Ishikawa (cell line): ENCODE results near the gene EIF1AD.

ENCODE experiments used
- CEBPB ChIP-seq: IDR thresholded peaks from 2 replicates; pipeline ENCODE4 v1.6.1; 2012
- CREB1 ChIP-seq: IDR thresholded peaks from 2 replicates; pipeline ENCODE4 v1.6.1; 2012; ENCODE audit warnings: low read depth
- EGR1 ChIP-seq: IDR thresholded peaks from 2 replicates; pipeline ENCODE4 v1.6.1; 2012
- EP300 ChIP-seq: IDR thresholded peaks from 2 replicates; pipeline ENCODE4 v1.6.1; 2012; ENCODE audit warnings: borderline replicate concordance
- FOXM1 ChIP-seq: IDR thresholded peaks from 2 replicates; pipeline ENCODE4 v1.6.1; 2012; ENCODE audit warnings: low read depth, borderline replicate concordance
- MAX ChIP-seq: IDR thresholded peaks from 2 replicates; pipeline ENCODE4 v1.6.1; 2012
- NFIC ChIP-seq: IDR thresholded peaks from 2 replicates; pipeline ENCODE4 v1.6.1; 2012
- RAD21 ChIP-seq: IDR thresholded peaks from 2 replicates; pipeline ENCODE4 v1.6.1; 2012; ENCODE audit warnings: low read depth
- REST ChIP-seq: IDR thresholded peaks from 2 replicates; pipeline ENCODE4 v1.6.1; 2012; ENCODE audit warnings: low read depth, mild to moderate bottlenecking
- TAF1 ChIP-seq: IDR thresholded peaks from 2 replicates; pipeline ENCODE4 v1.6.1; 2012; ENCODE audit warnings: low read depth, mild to moderate bottlenecking
- TCF12 ChIP-seq: IDR thresholded peaks from 2 replicates; pipeline ENCODE4 v1.6.1; 2012; ENCODE audit warnings: low read depth
- TEAD4 ChIP-seq: IDR thresholded peaks from 2 replicates; pipeline ENCODE4 v1.6.1; 2012
- USF1 ChIP-seq: IDR thresholded peaks from 2 replicates; pipeline ENCODE4 v1.6.1; 2012
- YY1 ChIP-seq: IDR thresholded peaks from 2 replicates; pipeline ENCODE4 v1.6.1; 2012; ENCODE audit warnings: low read depth
- ZBTB7A ChIP-seq: IDR thresholded peaks from 2 replicates; pipeline ENCODE4 v1.6.1; 2012; ENCODE audit warnings: low read depth

Gene EIF1AD

DNA sequence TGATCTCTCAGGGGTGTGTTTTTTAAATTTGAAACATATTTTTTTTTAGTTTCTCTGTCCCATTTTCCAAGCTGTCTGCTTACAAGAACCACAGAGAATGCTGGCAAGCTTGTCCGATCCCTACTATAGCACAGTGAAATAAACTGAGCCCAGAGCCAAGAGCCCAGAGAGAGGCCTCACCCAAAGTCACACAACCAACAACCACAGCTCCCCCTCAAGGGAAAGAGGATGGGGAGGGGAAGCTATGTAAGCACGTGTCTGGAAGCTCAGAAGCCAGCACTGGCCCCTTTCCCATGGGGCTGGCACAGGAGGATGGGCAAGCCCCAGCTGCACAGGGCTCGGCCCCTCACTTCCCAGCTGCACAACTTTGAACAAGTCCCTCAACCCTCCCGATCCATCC, 43.7 kb downstream of the EIF1AD start:
- TF ChIP-seq CREB1 (no peak), YY1 (no peak), RAD21 (no peak), TCF12 (no peak), REST (no peak)

DNA sequence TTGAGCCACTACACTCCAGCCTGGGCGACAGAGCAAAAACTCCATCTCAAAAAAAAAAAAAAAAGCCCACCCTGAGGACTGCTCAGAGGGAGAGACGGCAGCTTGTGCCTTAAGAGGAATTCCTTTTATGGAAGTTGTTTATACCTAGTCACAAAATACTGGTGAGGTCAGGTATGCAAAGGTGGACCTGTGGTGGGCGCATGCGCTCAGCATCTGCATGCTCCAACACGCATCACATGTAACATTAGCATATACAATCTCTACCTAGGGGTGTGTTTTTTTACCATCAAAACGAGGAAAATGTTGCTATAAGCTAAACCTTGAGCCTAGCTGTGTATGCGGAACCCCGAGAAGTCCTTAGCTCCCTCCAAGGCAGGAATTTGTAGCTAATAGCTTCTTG, 47.2 kb downstream of the EIF1AD start:
- TF ChIP-seq TAF1 = no peak
- no peak for TF ChIP-seq FOXM1
- TF ChIP-seq ZBTB7A = no peak
- no peak for TF ChIP-seq CREB1
- no peak for TF ChIP-seq EGR1
- no peak for TF ChIP-seq TEAD4
- no peak for TF ChIP-seq RAD21
- TF ChIP-seq TCF12 = no peak
- TF ChIP-seq EP300 = no peak
- no peak for TF ChIP-seq NFIC
- TF ChIP-seq REST = no peak
- no peak for TF ChIP-seq CEBPB
- TF ChIP-seq USF1 = no peak
- no peak for TF ChIP-seq MAX
- TF ChIP-seq YY1 = no peak

- no peak for TF ChIP-seq REST
- no peak for TF ChIP-seq EP300
- TF ChIP-seq MAX = no peak
- TF ChIP-seq YY1 = no peak
- TF ChIP-seq TEAD4 = no peak
- TF ChIP-seq USF1 = no peak
- no peak for TF ChIP-seq TCF12
- TF ChIP-seq ZBTB7A = no peak
- TF ChIP-seq FOXM1 = no peak
- no peak for TF ChIP-seq TAF1
- no peak for TF ChIP-seq NFIC
- TF ChIP-seq CREB1 = no peak
Measured at GRCh38 chr11:65953471-65953870, 48.5 kb downstream of the EIF1AD start.

DNA sequence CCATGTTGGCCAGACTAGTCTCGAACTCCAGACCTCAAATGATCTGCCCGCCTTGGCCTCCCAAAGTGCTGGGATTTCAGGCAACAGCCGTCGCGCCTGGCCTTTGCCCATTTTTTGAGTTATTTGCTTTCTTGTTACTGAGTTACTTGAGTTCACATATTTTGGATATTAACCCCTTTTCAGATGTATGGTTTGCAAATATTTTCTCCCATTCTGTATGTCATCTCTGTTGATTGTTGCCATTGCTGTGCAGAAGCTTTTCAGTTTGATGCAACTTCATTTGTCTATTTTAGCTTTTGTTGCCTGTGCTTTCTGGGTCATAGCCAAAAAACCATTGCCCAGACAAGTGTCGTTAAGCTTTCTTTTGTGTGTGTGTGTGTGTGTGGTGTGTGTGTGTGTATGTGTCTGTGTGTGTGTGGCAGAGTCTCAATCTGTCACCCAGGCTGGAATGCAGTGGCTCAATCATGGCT, 49.9 kb downstream of the EIF1AD start:
- TF ChIP-seq EGR1 (no peak), CEBPB (no peak), FOXM1 (no peak), ZBTB7A (no peak), MAX (no peak), NFIC (no peak), TCF12 (no peak), CREB1 (no peak)

- TF ChIP-seq ZBTB7A (no peak), NFIC (no peak), EP300 (no peak), RAD21 (no peak), YY1 (no peak)
Measured at GRCh38 chr11:65947603-65948125, 54.3 kb downstream of the EIF1AD start.
